HTERT RPE-1 (cell line): ENCODE data around the gene SLC25A44.
"Not testable (repeated sequence)": the region's sequence is repeated elsewhere in the genome, so short reads cannot be mapped to it uniquely, and the experiment has no call there.

Experiments used
- in situ Hi-C: fragments of 300-500 bp; cut with MboI; formaldehyde crosslinking; loops from 4 replicates; pipeline ENCODE4 v1.14.3; 2020; ENCODE audit warnings: low sequenced_read_pairs

Gene SLC25A44

DNA sequence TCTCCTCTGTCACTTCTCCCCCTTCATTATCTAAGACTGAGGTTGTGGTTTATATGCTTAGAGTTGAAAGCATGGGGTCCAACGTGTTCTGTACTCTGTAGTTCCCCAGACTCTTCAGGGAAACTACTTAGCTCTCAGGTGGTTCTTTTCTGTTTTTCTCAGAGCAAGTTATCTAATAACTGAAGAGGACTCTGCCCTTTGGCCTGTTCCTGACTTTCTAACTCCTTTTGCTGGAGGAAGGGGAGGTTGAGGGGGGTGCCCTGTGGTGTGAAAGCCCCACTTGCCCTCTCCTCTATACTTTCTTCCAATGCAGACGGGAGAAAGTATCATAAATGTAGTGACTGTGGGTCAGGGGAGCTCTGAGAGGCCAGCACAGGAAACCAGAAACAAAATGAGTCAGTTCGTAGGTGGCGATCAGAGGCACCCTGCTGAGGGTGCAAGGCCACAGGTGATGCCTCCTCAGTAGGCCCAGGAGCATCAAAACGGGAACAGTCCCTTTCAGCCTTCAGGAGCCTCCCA is 5.0 kb downstream of the SLC25A44 start:
- in situ Hi-C loops, result no loop called here

DNA sequence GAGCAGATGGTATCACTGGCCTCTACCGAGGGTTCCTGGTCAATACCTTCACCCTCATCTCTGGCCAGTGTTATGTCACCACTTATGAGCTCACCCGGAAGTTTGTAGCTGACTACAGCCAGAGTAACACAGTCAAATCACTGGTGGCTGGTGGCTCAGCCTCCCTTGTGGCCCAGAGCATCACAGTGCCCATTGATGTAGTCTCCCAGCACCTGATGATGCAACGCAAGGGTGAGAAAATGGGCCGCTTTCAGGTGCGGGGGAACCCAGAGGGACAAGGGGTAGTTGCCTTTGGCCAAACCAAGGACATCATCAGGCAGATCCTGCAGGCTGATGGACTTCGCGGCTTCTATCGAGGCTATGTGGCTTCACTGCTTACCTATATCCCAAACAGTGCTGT is 6.1 kb downstream of the SLC25A44 start:
- in situ Hi-C loops, result no loop called here

DNA sequence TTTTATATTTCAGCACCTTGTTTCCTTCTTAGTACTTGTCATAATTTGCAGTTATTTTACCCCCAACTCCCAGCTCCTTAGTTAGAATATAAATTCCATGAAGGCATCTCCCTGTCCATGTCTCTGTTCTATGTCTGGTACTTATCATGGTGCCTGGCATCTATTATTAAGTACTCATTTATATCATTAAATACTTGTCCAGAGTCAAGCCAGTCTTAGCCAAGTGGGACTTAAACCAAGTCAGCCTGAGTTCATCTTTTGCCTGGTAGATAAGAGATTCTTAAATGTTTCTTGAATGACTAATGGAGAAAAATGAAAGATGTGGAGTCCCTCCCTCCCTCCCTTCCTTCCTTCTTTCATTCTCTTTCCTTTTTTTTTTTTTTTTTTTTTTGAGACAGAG is 9.4 kb downstream of the SLC25A44 start:
- in situ Hi-C loops, result no loop called here

DNA sequence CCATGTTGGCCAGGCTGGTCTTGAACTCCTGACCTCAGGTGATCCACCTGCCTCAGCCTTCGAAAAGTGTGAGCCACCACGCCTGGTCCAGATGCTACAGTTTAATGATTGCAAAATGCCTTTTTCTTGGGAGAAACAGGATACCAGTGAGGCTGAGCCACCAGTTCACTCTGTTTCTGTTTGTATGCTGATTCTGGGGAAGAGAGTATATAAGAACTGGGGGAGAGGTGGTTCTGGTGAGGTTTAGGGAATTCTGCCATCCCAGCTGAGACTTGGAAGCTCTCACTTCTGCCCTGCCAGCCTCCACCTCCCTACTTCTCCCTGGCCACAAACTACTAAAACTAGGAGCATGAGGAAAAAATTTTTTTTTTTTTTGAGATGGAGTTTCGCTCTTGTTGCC is 10.8 kb downstream of the SLC25A44 start:
- in situ Hi-C loops, result no loop called here

DNA sequence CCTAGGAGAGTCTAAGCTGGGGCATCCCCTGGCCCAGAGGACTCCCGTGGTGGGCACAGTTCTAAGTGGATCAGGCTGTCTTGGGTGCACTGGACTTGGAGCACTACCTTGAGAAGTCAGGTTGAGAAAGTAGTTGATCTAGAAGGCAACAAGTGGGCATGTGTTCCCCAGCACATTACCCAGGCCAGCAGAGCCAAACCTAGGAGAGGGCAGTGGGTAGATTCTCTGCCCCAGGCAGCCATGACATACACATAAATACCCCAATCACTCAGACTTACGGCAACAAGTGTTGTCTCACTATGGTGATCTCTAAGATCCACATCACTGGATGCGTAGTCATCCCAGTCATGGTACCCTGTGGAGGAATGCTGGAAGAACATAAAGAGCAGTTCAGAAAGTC is 17.3 kb downstream of the SLC25A44 start:
- in situ Hi-C loops, result no loop called here

DNA sequence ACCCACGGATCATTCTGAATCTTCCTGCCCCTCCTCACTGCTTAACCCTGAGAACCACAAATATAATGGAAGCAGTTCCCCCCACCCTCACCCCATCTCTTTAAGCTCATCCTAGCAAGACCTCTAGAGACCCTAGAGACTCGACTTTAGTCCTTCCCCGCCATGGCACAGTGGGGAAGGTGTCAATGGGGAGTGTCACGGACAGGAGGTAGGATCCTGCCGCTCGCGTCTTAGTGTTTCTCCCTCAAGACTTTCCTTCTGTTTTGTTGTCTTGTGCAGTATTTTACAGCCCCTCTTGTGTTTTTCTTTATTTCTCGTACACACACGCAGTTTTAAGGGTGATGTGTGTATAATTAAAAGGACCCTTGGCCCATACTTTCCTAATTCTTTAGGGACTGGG is 18.2 kb downstream of the SLC25A44 start:
- in situ Hi-C loops, result no loop called here

DNA sequence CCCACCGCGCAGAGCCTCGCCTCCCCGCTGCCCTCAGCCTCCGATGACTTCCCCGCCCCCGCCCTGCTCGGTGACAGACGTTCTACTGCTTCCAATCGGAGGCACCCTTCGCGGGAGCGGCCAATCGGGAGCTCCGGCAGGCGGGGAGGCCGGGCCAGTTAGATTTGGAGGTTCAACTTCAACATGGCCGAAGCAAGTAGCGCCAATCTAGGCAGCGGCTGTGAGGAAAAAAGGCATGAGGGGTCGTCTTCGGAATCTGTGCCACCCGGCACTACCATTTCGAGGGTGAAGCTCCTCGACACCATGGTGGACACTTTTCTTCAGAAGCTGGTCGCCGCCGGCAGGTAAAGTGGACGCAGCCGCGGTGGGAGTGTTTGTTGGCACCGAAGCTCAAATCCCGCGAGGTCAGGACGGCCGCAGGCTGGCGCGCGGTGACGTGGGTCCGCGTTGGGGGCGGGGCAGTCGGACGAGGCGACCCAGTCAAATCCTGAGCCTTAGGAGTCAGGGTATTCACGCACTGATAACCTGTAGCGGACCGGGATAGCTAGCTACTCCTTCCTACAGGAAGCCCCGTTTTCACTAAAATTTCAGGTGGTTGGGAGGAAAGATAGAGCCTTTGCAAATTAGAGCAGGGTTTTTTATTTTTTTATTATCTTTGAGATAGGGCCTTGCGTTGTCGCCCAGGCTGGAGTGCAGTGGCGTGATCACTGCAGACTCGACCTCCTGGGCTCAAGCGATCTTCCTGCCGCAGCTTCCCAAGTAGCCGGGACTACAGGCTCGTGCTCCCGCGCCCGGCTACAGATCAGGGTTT is 19.1 kb downstream of the SLC25A44 start, which contains the start of gene PMF1:
PMF1 (plus strand) TSS at position 175 of the 811 bp plus-strand sequence; CDS start at position 184, 9 bp downstream.
- in situ Hi-C loops, result no loop called here

DNA sequence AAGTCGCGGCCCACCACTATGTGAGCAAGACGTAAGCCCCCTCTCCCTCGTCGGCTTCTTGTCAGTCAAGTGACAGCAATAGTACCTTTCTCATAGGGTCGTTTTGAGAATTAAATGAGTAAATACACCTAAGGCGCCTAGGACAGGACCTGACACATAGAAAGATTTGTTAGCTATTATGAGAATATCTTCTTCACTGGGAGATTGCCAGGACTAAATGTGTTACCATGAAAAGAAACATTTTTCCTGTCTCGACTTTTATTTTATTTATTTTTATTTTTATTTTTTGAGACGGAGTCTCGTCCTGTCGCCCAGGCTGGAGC is 19.7 kb downstream of the SLC25A44 start:
- in situ Hi-C loops, result no loop called here

DNA sequence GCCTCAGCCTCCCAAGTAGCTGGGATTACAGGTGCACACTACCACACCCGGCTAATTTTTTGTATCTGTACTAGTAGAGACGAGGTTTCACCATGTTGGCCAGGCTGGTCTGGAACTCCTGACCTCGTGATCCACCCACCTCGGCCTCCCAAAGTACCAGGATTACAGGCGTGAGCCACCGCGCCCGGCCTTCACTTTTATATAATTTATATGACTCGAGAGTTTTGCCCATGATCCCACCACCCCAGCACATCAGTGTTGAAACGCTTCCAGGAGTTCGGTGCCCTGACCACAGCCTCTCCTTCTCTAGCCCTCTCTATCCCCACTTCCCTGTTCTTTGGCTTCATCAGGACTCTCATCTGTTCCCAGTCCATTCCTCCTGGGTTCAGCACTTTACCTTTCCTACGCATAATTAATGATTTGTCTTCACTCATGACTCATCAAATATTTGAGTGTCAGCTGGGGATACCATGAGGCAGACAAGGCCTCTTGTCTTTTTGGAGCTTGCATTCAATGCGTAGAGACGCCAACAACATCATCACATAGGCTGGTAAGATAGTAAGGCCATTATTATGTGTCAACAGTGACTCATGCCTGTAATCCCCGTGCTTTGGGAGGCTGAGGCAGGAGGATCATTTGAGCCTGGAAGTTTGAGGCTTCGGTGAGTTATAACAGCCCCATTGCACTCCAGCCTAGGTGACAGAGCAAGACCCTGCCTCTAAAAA is 20.3 kb downstream of the SLC25A44 start:
- in situ Hi-C loops, result no loop called here

DNA sequence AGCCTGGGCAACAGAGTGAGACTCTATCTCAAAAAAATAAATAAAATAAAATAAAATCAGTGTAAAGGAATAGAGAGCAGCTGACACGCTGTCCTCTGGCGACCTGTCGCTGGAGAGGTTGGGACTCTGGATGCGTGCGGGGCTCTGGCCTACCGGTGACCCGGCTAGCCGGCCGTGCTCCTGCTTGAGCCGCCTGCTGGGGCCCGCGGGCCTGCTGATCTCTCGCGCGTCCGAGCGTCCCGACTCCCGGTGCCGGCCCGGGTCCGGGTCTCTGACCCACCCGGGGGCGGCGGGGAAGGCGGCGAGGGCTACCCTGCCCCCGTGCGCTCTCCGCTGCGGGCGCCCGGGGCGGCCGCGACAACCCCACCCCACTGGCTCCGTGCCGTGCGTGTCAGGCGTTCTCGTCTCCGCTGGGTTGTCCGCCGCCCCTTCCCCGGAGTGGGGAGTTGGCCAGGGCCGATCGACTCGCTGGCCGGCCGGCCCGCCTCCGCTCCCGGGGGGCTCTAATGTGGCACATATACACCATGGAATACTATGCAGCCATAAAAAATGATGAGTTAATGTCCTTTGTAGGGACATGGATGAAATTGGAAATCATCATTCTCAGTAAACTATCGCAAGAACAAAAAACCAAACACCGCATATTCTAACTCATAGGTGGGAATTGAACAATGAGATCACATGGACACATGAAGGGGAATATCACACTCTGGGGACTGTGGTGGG is 22.6 kb downstream of the SLC25A44 start:
- in situ Hi-C loops, result not testable (repeated sequence)

DNA sequence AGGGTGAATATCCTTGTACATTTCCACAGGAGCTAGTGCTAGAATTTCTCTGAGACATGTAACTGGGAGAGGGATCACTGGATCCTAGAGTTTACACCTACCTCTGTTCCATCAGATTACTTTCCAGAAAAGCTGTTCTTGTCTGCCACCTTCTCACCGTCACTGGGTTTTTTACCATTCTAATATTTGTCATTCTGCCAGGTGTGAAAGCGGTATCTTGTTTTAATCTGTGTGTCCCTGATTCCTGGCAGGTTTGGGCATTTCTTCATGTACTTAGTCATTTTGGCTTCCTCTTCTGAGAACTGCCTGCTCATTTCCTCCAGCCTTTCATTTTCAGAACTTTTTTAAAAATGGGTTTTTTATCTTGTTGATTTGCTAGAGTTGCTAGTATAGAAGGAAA is 24.0 kb downstream of the SLC25A44 start:
- in situ Hi-C loops, result no loop called here

DNA sequence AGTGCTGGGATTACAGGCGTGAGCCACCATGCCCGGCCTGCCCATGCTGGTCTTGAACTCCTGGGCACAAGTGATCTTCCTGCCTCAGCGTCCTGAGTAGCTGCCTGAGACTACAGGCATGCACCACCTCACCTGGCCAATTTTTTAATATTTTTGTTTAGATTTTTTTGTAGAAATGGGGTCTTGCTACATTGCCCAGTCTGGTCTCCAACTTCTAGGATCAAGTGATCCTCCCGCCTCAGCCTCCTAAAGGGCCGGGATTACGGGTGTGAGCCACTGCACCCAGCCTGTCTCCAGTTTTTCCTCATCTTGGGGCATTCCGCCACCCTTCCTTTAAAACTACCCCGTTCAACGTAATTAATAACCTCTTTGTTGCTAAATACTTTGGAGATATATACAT is 26.3 kb downstream of the SLC25A44 start:
- in situ Hi-C loops, result no loop called here

DNA sequence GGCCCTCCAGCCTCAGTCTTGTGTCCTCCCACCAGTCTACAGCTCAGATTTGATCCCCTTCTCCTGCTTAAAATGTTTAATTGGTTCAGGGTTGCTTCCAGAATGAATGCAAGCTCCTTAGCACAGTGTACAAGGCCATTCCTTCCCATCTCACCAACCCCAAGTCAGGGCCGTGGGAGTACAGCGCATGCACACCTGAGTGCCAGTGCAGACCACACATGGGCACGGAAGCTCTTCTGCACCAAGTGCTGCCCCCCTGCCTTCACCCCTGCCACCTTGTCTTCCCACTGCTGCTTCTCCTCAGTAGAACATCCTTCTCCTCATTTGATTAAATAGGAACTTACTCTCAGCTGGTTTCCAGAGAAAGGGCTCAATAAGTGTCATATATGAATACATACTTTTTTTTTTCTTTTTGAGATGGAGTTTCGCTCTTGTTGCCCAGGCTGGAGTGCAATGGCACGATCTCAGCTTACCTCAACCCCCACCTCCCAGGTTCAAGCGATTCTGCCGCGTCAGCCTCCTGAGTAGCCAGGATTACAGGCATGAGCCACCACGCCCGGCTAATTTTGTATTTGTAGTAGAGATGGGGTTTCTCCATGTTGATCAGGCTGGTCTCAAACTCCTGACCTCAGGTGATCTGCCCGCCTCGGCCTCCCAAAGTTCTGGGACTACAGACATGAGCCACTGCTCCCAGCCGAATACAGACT is 28.2 kb downstream of the SLC25A44 start:
- in situ Hi-C loops, result no loop called here

DNA sequence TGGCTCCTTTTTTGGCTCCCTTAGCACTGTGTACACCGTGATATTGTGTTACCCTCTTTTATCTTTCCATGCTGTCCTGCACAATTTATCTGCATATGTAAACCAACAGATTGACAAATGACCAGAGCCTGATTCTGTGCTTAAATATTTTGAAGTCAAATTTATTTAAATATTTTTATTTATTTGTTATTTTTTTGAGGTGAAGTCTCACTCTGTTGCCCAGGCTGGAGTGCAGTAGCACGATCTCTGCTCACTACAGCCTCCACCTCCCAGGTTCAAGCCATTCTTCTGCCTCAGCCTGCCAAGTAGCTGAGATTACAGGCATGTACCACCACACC is 31.7 kb downstream of the SLC25A44 start:
- in situ Hi-C loops, result no loop called here

DNA sequence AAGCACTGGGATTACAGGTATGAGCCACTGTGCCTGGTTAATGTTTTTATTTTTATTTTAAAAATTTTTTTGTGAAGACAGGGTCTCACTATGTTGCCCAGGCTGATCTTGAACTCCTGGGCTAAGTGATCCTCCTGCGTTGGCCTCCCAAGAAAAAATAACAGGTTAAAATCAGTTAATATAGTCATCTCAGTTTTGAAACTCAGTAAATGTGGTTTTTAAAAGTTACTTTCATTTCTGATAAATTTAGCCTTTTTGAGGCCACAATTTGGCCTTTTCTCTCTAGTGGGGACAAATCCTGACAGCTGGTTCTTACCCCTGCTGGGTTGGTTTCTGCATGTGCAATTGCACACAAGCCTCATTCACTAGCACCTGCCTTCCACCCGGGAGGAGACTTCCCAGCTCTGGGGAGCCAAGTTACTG is 32.2 kb downstream of the SLC25A44 start:
- in situ Hi-C loops, result no loop called here

DNA sequence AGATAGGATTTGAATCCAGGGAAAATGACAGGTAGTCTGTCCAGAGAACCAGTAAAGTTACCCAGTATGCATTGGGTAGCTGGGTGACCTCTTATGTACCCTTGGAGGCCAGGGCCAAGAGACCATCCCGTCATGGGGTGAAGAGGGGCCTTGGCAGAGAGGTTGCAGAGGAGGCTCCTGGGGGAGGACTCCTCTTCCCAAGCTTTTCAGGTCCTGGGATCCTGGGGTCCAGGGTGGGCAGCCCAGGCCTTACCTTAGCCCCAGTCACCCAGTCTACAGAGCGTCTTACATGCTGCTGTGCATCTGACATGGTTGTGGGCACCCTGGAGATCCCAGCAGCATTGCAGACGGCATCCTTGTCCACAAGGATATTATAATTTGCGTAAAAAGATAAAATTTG is 32.9 kb downstream of the SLC25A44 start:
- in situ Hi-C loops, result no loop called here

DNA sequence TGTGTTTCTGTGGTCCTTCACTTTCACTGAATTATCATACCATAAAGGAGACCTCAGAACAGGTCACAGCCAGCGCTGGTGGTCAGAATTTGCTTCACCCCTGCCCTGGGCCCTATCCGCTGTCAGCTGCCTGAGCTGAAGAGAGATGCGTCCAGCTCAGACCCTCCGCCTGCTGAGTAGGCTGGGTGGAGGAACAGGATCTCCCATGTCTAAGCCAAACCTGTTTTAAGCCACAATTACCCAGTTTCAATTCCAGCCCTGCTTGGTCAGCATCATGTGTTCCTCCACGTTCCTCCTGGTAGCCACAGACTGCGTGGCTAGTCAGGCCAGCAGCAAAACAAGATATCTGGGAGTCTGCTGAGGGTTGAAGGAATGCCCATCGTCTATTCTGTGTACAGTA is 34.6 kb downstream of the SLC25A44 start:
- in situ Hi-C loops, result no loop called here

DNA sequence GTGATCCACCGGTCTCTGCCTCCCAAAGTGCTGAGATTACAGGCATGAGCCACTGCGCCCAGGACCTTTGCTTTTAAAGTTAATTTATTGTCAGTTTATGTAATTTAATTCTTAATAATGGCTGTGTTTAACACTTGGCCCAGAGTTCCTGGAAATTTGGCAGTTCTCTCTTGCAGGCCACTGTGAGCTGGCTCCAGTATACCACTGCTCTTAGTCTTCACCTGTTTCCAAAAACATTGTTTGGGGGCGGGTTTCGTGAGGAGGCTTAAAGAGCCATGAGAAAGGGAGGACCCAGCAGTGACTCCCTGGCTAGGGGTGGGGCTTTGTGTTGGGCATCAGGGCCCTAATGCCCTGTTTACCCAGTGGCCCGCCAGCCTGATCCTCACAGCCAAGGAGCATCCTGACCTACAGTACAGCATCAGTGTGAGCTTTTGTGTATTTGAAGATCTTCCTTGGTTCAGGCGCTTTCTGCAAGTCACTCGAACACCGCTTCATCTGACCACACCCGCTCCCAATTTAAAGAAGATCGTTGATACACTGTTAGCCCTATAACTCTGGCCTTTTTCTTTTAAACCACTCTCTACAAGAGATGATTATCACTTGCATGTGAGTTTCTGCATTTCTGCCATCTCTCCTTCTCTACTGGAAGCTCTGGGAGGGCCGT is 36.0 kb downstream of the SLC25A44 start:
- in situ Hi-C loops, result no loop called here

DNA sequence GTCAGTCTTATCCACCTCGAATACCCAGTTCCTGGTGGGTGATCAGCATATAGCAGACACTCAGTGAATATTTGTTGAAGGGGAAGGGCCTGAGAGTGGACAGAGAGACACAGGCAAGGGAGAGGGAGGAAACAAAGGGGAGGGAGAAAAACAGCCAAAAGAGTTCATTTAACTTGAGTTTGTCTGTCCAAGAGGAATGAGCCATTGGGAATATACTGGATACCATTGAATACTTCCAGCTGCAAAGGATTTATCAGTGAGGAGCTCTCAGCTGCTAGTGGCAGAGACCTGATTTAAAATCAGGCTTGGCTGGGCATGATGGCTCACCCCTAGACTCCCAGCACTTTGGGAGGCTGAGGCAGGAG is 36.6 kb downstream of the SLC25A44 start:
- in situ Hi-C loops, result no loop called here

DNA sequence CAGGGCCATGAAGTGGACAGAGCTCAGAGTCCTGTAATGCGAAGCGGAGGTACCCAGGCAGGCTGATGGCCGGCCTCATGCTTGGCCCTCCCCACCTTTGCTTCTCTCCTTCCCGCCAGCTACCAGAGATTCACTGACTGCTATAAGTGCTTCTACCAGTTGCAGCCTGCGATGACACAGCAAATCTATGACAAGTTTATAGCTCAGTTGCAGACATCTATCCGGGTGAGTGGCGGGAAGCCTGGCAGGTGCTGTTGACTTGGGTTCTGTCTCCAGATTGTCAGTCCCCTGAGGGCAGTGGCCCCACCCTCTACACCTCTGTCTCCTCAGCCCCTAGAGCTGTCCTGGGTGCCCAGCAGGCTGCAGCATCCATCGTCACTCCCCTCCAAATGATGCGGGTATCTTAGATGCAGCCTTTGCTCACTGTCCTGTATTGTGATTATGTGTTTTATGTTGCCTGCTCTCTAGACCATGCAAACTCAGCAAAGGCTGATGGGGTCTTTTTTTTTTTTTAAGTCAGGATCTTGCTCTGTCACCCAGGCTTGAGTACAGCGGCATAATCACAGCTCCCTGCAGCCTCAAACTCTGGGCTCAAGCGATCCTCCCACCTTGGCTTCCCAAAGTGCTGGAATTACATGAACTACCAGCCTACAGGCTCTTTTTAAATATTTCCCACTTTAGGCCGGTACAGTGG is 38.4 kb downstream of the SLC25A44 start:
- in situ Hi-C loops, result no loop called here
